Psoas muscle (tissue), 8 donors: ENCODE measurements around the gene RGMA. TPM values are rescaled to one million over a fixed set of nuclear protein-coding genes. Genes with fewer than 3 reads are reported as not detected.
A peak's percentile ranks its signal among the peaks of the same experiment; 100 is the strongest.

Experiments used
- ATAC-seq, 4 donors: fragments of 200-7000 bp; cut with Tn5 transposase; one replicate each; pipeline ENCODE4 v1.9.1; 2020; ENCODE audit warnings: moderate library complexity in 3 of 4, mild to moderate bottlenecking in 2 of 4
- DNase-seq, 2 donors: peaks; one replicate each; pipeline ENCODE4 v3.0.0-alpha.2; 2020
- H3K27ac ChIP-seq: fragments of 200-600 bp; one replicate; pipeline ENCODE4 v1.8.0; 2022
- H3K27me3 ChIP-seq, 3 donors: fragments of 200-600 bp in 1 of 3; one replicate each; pipeline versions ENCODE4 v1.6.1 to v1.8.0; 2013 to 2022; ENCODE audit warnings: low read length in 2 of 3, mild to moderate bottlenecking in 2 of 3, moderate library complexity in 1 of 3; ENCODE audit not compliant: insufficient read depth in 3 of 3
- H3K36me3 ChIP-seq, 2 donors: fragments of 200-600 bp in 1 of 2; one replicate each; pipeline versions ENCODE4 v1.6.1 to v1.8.0; 2013 to 2022; ENCODE audit warnings: low read depth in 1 of 2, mild to moderate bottlenecking in 1 of 2, moderate library complexity in 1 of 2; ENCODE audit not compliant: insufficient read depth in 1 of 2
- H3K4me1 ChIP-seq: fragments of 200-600 bp; one replicate; pipeline ENCODE4 v1.8.0; 2022
- H3K4me3 ChIP-seq: fragments of 200-600 bp; one replicate; pipeline ENCODE4 v1.8.0; 2022; ENCODE audit warnings: mild to moderate bottlenecking
- H3K9me3 ChIP-seq: fragments of 200-600 bp; one replicate; pipeline ENCODE4 v1.8.0; 2022
- CTCF ChIP-seq: fragments of 200-600 bp; IDR thresholded peaks from one replicate; pipeline ENCODE4 v1.8.0; 2022; ENCODE audit warnings: antibody characterized with exemption
- WGBS, 3 donors: extraction: QIAGEN DNeasy Blood & Tissue Kit; methylation state at CpG; one replicate each; pipeline versions ENCODE4 v1.1.6 to v1.1.7; 2013; 5-methylcytosine and 5-hydroxymethylcytosine counted together
- intact Hi-C, 2 donors: fragments of 100-400 bp; cut with DNase I; formaldehyde crosslinking; loops; one replicate each; pipeline versions ENCODE4 v1.11.0 to v1.14.2; 2022
- polyA plus RNA-seq, 3 donors: library from polyadenylated mRNA; stranded (reverse); fragments of 200-250 nt; gene quantifications; one replicate each; pipeline ENCODE4 v1.2.3, GENCODE V29; 2013
- total RNA-seq, 4 donors: library from RNA; stranded (reverse); fragmentation: NEBNext Ultra II Directional in 2 of 4; extraction: Animal tissue kit (Norgen Biotek cat#: 25700) in 2 of 4; gene quantifications; one replicate each; pipeline versions ENCODE4 v1.2.1 to v1.2.4, GENCODE V29; 2021 to 2023
- donor health status: healthy with polysubstance abuse.
- donor health status: DM: no; HTN: no; CAD: no; lungs with moderate emphysema.
- donor health status: Bipolar disorder and iron deficiency.
- donor health status: healthy.
- donor health status: DM: yes; HTN: yes; CAD: no.
- donor health status: DM: no; HTN: no; CAD: no.
- donor health status: DM: no; HTN: no; CAD: no.
- donor health status: DM: yes; HTN: yes; CAD: no.

Gene RGMA
- total and polyA plus RNA-seq, 7 donors = 39.2 to 217 (median 129) TPM

- H3K36me3 ChIP-seq = peaks cover 0 to 92% of the 10 kb centered on the region in 2 donors
- H3K9me3 ChIP-seq = peaks cover 5% of the 10 kb centered on the region
- intact Hi-C loops = no loop called here
- no peaks in the 10 kb centered on the region for H3K27me3 ChIP-seq
- ATAC-seq = no peak
- H3K4me1 ChIP-seq = no peaks in the 10 kb centered on the region
- H3K4me3 ChIP-seq = no peak overlapping the region
- TF ChIP-seq CTCF = no peak
- no peak overlapping the region for H3K27ac ChIP-seq
- WGBS, 3 donors = 64 to 73% (median 70%) methylated on average over 8 of the region's 8 CpGs
- no peak for DNase-seq
These were observed 39.8 kb downstream of the RGMA start for GRCh38 chr15:93049233-93049632.

- TF ChIP-seq CTCF = no peak
- WGBS, 3 donors = 47 to 72% (median 57%) methylated on average over 16 of the region's 16 CpGs
- DNase-seq (peak in 1 of 2 donors; percentile 62), ATAC-seq (peak; percentile 3 to 53 (median 19))
- Histone ChIP-seq H3K4me3 (no peak overlapping the region), H3K9me3 (peaks cover 5% of the 10 kb centered on the region), H3K36me3 (peaks cover 0 to 95% of the 10 kb centered on the region in 2 donors), H3K27me3 (no peaks in the 10 kb centered on the region), H3K27ac (no peak overlapping the region), H3K4me1 (no peaks in the 10 kb centered on the region)
- intact Hi-C loops = no loop called here
These were observed 40.3 kb downstream of the RGMA start for GRCh38 chr15:93048759-93049161.

GRCh38 chr15:93048426-93048721, 40.6 kb downstream of the RGMA start:
- 86 to 93% (median 92%) methylated on average over 14 of the region's 14 CpGs for WGBS, 3 donors
- ATAC-seq = no peak
- peaks cover 0 to 95% of the 10 kb centered on the region in 2 donors for H3K36me3 ChIP-seq
- peaks cover 5% of the 10 kb centered on the region for H3K9me3 ChIP-seq
- no peak overlapping the region for H3K27ac ChIP-seq
- H3K4me1 ChIP-seq = no peaks in the 10 kb centered on the region
- no peaks in the 10 kb centered on the region for H3K27me3 ChIP-seq
- intact Hi-C loops = no loop called here
- no peak overlapping the region for H3K4me3 ChIP-seq
- no peak for TF ChIP-seq CTCF
- no peak for DNase-seq

- no peak for TF ChIP-seq CTCF
- Histone ChIP-seq H3K27me3 (no peaks in the 10 kb centered on the region), H3K4me1 (no peaks in the 10 kb centered on the region), H3K27ac (peak overlapping the region; percentile 16), H3K9me3 (peaks cover 5% of the 10 kb centered on the region), H3K4me3 (no peak overlapping the region), H3K36me3 (peaks cover 0 to 89% of the 10 kb centered on the region in 2 donors)
- DNase-seq (no peak), ATAC-seq (no peak)
- WGBS, 3 donors = 76 to 81% (median 81%) methylated on average over 18 of the region's 18 CpGs
- intact Hi-C loops = no loop called here
These were observed 41.2 kb downstream of the RGMA start for GRCh38 chr15:93047621-93048425.

- intact Hi-C loops = no loop called here
- peaks cover 5% of the 10 kb centered on the region for H3K9me3 ChIP-seq
- peak in 1 of 2 donors; percentile 43 for DNase-seq
- 64 to 67% (median 66%) methylated on average over 6 to 7 of the region's 7 CpGs for WGBS, 3 donors
- H3K27me3 ChIP-seq = no peaks in the 10 kb centered on the region
- no peak overlapping the region for H3K27ac ChIP-seq
- no peak for ATAC-seq
- H3K4me3 ChIP-seq = no peak overlapping the region
- H3K4me1 ChIP-seq = no peaks in the 10 kb centered on the region
- peaks cover 0 to 79% of the 10 kb centered on the region in 2 donors for H3K36me3 ChIP-seq
- TF ChIP-seq CTCF = no peak
These were observed 42.3 kb downstream of the RGMA start for GRCh38 chr15:93046721-93047120.
